Urinary bladder (tissue), 4 donors: Measurements from ENCODE around the gene ESR1. TPM values are rescaled to one million over a fixed set of nuclear protein-coding genes. Genes with fewer than 3 reads are reported as not detected.
"Not testable (repeated sequence)": the region's sequence is repeated elsewhere in the genome, so short reads cannot be mapped to it uniquely, and the experiment has no call there.

Experiments used
- DNase-seq: peaks from one replicate; pipeline ENCODE4 v3.0.0-alpha.2; 2015; ENCODE audit errors: extremely low spot score
- H3K27ac ChIP-seq: one replicate; pipeline ENCODE4 v1.5.1; 2013; ENCODE audit warnings: low read depth, mild to moderate bottlenecking, moderate library complexity
- H3K36me3 ChIP-seq: one replicate; pipeline ENCODE4 v1.6.1; 2013; ENCODE audit warnings: mild to moderate bottlenecking, moderate library complexity; ENCODE audit not compliant: insufficient read depth
- H3K4me1 ChIP-seq: one replicate; pipeline ENCODE4 v1.6.1; 2013; ENCODE audit warnings: mild to moderate bottlenecking, moderate library complexity; ENCODE audit not compliant: insufficient read depth
- H3K4me3 ChIP-seq: one replicate; pipeline ENCODE4 v1.5.1; 2013; ENCODE audit warnings: low read depth, low read length
- WGBS: extraction: QIAGEN DNeasy Blood & Tissue Kit; methylation state at CpG from one replicate; pipeline ENCODE4 v1.1.7; 2013; 5-methylcytosine and 5-hydroxymethylcytosine counted together
- polyA plus RNA-seq: library from polyadenylated mRNA; stranded (reverse); fragments of 200-250 nt; gene quantifications from one replicate; pipeline ENCODE4 v1.2.3, GENCODE V29; 2013
- total RNA-seq: library from RNA; depleted of rRNA; stranded (reverse); fragments of >200 nt; gene quantifications from one replicate; pipeline ENCODE4 v1.2.3, GENCODE V29; 2014
- donor health status: healthy with polysubstance abuse.
- donor health status: healthy.

ESR1 gene
- total and polyA plus RNA-seq, 2 donors = 1.8 to 6.9 TPM

GRCh38 chr6:152119831-152120230 is 312.3 kb downstream of the ESR1 start:
- H3K4me1 ChIP-seq = no peaks in the 10 kb centered on the region
- H3K36me3 ChIP-seq = peaks cover 7% of the 10 kb centered on the region
- DNase-seq = no peak
- no peak overlapping the region for H3K4me3 ChIP-seq
- 76% methylated on average over 7 of the region's 7 CpGs for WGBS
- H3K27ac ChIP-seq = no peak overlapping the region

- no peak for DNase-seq
- H3K4me3 ChIP-seq = no peak overlapping the region
- no peak overlapping the region for H3K27ac ChIP-seq
- no peaks in the 10 kb centered on the region for H3K4me1 ChIP-seq
- H3K36me3 ChIP-seq = peaks cover 7% of the 10 kb centered on the region
- WGBS = 58% methylated on average over 3 of the region's 3 CpGs
Measured at GRCh38 chr6:152121910-152122309, 314.4 kb downstream of the ESR1 start.

- Histone ChIP-seq H3K4me3 (no peak overlapping the region), H3K4me1 (no peaks in the 10 kb centered on the region), H3K27ac (no peak overlapping the region), H3K36me3 (peaks cover 7% of the 10 kb centered on the region)
- DNase-seq = no peak
- WGBS = 95% methylated on average over 12 of the region's 12 CpGs
Measured at GRCh38 chr6:152122434-152122833, 315.0 kb downstream of the ESR1 start.

GRCh38 chr6:152123076-152123475 is 315.6 kb downstream of the ESR1 start:
- DNase-seq = no peak
- Histone ChIP-seq H3K27ac (no peak overlapping the region), H3K4me1 (no peaks in the 10 kb centered on the region), H3K4me3 (no peak overlapping the region), H3K36me3 (peaks cover 7% of the 10 kb centered on the region)
- WGBS = 87% methylated on average over 3 of the region's 3 CpGs

- WGBS = 57% methylated on average over 3 of the region's 3 CpGs
- peaks cover 6% of the 10 kb centered on the region for H3K36me3 ChIP-seq
- no peaks in the 10 kb centered on the region for H3K4me1 ChIP-seq
- H3K27ac ChIP-seq = no peak overlapping the region
- DNase-seq = peak; percentile 29
- H3K4me3 ChIP-seq = no peak overlapping the region
Measured at GRCh38 chr6:152124429-152125074, 317.1 kb downstream of the ESR1 start.

- no peak overlapping the region for H3K4me3 ChIP-seq
- peaks cover 2% of the 10 kb centered on the region for H3K36me3 ChIP-seq
- no peak for DNase-seq
- WGBS = 79% methylated on average over 8 of the region's 8 CpGs
- H3K27ac ChIP-seq = no peak overlapping the region
- no peaks in the 10 kb centered on the region for H3K4me1 ChIP-seq
Measured at GRCh38 chr6:152127432-152128165, 320.1 kb downstream of the ESR1 start.

- Histone ChIP-seq H3K27ac (no peak overlapping the region), H3K4me3 (peak overlapping the region; percentile 24), H3K36me3 (peaks cover 4% of the 10 kb centered on the region), H3K4me1 (no peaks in the 10 kb centered on the region)
- no peak for DNase-seq
- 33% methylated on average over 9 of the region's 9 CpGs for WGBS
Measured at GRCh38 chr6:152129691-152130151, 322.2 kb downstream of the ESR1 start.

- DNase-seq = no peak
- Histone ChIP-seq H3K4me3 (no peak overlapping the region), H3K36me3 (peaks cover 4% of the 10 kb centered on the region), H3K27ac (no peak overlapping the region), H3K4me1 (no peaks in the 10 kb centered on the region)
- 50% methylated on average over 2 of the region's 2 CpGs for WGBS
Measured at GRCh38 chr6:152130441-152130840, 323.0 kb downstream of the ESR1 start.

GRCh38 chr6:152135755-152136448 is 328.4 kb downstream of the ESR1 start:
- no peak for DNase-seq
- H3K36me3 ChIP-seq = peaks cover 4% of the 10 kb centered on the region
- H3K4me1 ChIP-seq = no peaks in the 10 kb centered on the region
- WGBS = 74% methylated on average over 8 of the region's 8 CpGs
- H3K4me3 ChIP-seq = no peak overlapping the region
- H3K27ac ChIP-seq = no peak overlapping the region

GRCh38 chr6:152136449-152136825 is 329.0 kb downstream of the ESR1 start:
- 82% methylated on average over 8 of the region's 8 CpGs for WGBS
- peaks cover 4% of the 10 kb centered on the region for H3K36me3 ChIP-seq

GRCh38 chr6:152138344-152138743 is 330.9 kb downstream of the ESR1 start:
- H3K4me1 ChIP-seq, DNase-seq, H3K4me3 ChIP-seq, H3K27ac ChIP-seq, H3K36me3 ChIP-seq: not testable (repeated sequence)
- WGBS = 98% methylated on average over 6 of the region's 6 CpGs

More at GRCh38 chr6:152136449-152136825, 329.0 kb downstream of the ESR1 start:
- Histone ChIP-seq H3K27ac (no peak overlapping the region), H3K4me1 (no peaks in the 10 kb centered on the region), H3K4me3 (no peak overlapping the region)
- no peak for DNase-seq

- no peak overlapping the region for H3K27ac ChIP-seq
- no peak for DNase-seq
- 53% methylated on average over 5 of the region's 5 CpGs for WGBS
- no peak overlapping the region for H3K4me3 ChIP-seq
- H3K4me1 ChIP-seq = no peaks in the 10 kb centered on the region
- H3K36me3 ChIP-seq = no peaks in the 10 kb centered on the region
Measured at GRCh38 chr6:152142105-152142504, 334.6 kb downstream of the ESR1 start.

- whole genome bisulfite sequencing = 93% methylated on average over 11 of the region's 11 CpGs
- Histone ChIP-seq H3K4me3 (no peak overlapping the region), H3K4me1 (no peaks in the 10 kb centered on the region), H3K27ac (no peak overlapping the region), H3K36me3 (no peaks in the 10 kb centered on the region)
- no peak for DNase-seq
Measured at GRCh38 chr6:152143359-152143758, 335.9 kb downstream of the ESR1 start.

- H3K27ac ChIP-seq = no peak overlapping the region
Measured at GRCh38 chr6:152146385-152146784, 338.9 kb downstream of the ESR1 start.

More at GRCh38 chr6:152146385-152146784, 338.9 kb downstream of the ESR1 start:
- Histone ChIP-seq H3K36me3 (no peaks in the 10 kb centered on the region), H3K4me1 (no peaks in the 10 kb centered on the region), H3K4me3 (no peak overlapping the region)
- 80% methylated on average over 1 of the region's 1 CpG for WGBS
- no peak for DNase-seq
